HFFc6 (cell line): ENCODE data around the gene TELO2. TPM values are rescaled to one million over a fixed set of nuclear protein-coding genes. Genes with fewer than 3 reads are reported as not detected.

Experiments used
- DNase-seq: peaks from one replicate; pipeline ENCODE4 v3.0.0-alpha.2; 2018
- H3K27ac Mint-ChIP-seq: 2 replicates; pipeline ENCODE4 v1.8.0; 2020; ENCODE audit warnings: mild to moderate bottlenecking, mixed read lengths
- H3K27me3 Mint-ChIP-seq: 2 replicates; pipeline ENCODE4 v1.8.0; 2021; ENCODE audit warnings: mild to moderate bottlenecking, moderate library complexity, mixed read lengths; ENCODE audit not compliant: insufficient read depth
- H3K36me3 Mint-ChIP-seq: 2 replicates; pipeline ENCODE4 v1.8.0; 2021; ENCODE audit warnings: low read depth, mixed read lengths
- H3K4me1 Mint-ChIP-seq: 2 replicates; pipeline ENCODE4 v1.8.0; 2020; ENCODE audit warnings: low read depth, mixed read lengths
- H3K4me3 Mint-ChIP-seq: 2 replicates; pipeline ENCODE4 v1.8.0; 2020; ENCODE audit warnings: mild to moderate bottlenecking, moderate library complexity, mixed read lengths
- H3K9me3 Mint-ChIP-seq: 2 replicates; pipeline ENCODE4 v1.8.0; 2020; ENCODE audit warnings: mild to moderate bottlenecking, mixed read lengths
- total RNA-seq, 6 experiments: library from RNA; stranded (reverse); fragmentation: NEBNext Ultra II Directional; extraction: Animal tissue kit (Norgen Biotek cat#: 25700); gene quantifications; 2 replicates in 1 of 6; 3 replicates in 5 of 6; pipeline ENCODE4 v1.2.3, GENCODE V29; 2021
- TF ChIP-seq, protein P1 (sequence below): fragments of 200-600 bp; sonication (generic); IDR thresholded peaks from 2 replicates; pipeline ENCODE4 v1.5.0; 2021; ENCODE audit warnings: antibody characterized with exemption, mild to moderate bottlenecking

Gene TELO2
- total RNA-seq, 6 experiments from 2014 or later, result 28.6 to 37.4 (median 34.8) TPM

DNA sequence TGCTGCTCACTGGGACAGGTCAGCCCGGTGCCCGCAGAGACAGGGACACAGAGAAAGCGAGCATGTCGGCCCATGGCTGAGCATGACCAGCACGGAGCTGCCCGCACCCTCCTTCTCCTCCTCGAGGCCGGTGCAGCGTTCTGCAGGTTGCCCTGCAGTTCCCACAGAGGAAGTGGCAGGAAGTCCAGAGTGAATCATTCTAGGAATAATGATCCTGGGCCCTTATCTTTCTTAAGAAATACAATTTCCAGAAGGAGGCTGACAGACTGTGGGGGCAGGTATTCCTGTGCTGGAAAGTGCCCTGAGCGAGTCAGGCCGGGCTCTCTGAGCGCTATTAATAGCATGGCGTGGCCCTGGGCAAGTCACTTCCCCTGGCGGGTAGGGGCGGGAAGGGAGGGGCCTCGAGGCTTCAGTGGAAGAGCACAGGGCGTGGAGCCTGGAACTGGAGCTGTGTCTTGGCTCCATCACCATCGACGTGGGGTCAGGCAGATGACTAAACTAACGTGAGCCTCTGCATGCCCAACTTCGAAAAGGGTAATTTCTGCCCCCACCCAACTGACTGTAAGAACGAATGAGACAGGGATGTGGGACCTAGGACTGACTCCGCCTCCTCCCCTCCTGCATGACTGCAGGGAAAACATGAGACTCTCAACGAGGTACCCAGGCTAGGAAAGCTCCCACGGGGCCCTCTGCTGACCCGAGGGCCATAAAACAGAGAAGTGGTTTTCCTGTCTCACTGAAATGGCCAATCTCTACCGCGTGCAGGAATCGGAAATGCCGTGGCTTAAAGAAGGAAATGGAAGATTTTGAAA lies 50.1 kb downstream of the TELO2 start:
- H3K4me1 Mint-ChIP-seq, result peaks cover 23% of the 10 kb centered on the region
- peaks cover 2% of the 10 kb centered on the region; the same call in 1 of the 2 replicates for H3K27me3 Mint-ChIP-seq
- peak; percentile 86 for DNase-seq
- peaks cover 10% of the 10 kb centered on the region for H3K36me3 Mint-ChIP-seq
- H3K27ac Mint-ChIP-seq, result peak overlapping the region; percentile 86
- peak overlapping the region; percentile 69 for H3K4me3 Mint-ChIP-seq
- no peaks in the 10 kb centered on the region for H3K9me3 Mint-ChIP-seq
- TF ChIP-seq, protein P1, sequence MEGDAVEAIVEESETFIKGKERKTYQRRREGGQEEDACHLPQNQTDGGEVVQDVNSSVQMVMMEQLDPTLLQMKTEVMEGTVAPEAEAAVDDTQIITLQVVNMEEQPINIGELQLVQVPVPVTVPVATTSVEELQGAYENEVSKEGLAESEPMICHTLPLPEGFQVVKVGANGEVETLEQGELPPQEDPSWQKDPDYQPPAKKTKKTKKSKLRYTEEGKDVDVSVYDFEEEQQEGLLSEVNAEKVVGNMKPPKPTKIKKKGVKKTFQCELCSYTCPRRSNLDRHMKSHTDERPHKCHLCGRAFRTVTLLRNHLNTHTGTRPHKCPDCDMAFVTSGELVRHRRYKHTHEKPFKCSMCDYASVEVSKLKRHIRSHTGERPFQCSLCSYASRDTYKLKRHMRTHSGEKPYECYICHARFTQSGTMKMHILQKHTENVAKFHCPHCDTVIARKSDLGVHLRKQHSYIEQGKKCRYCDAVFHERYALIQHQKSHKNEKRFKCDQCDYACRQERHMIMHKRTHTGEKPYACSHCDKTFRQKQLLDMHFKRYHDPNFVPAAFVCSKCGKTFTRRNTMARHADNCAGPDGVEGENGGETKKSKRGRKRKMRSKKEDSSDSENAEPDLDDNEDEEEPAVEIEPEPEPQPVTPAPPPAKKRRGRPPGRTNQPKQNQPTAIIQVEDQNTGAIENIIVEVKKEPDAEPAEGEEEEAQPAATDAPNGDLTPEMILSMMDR, result peak; percentile 12; the same call in 1 of the 2 replicates

DNA sequence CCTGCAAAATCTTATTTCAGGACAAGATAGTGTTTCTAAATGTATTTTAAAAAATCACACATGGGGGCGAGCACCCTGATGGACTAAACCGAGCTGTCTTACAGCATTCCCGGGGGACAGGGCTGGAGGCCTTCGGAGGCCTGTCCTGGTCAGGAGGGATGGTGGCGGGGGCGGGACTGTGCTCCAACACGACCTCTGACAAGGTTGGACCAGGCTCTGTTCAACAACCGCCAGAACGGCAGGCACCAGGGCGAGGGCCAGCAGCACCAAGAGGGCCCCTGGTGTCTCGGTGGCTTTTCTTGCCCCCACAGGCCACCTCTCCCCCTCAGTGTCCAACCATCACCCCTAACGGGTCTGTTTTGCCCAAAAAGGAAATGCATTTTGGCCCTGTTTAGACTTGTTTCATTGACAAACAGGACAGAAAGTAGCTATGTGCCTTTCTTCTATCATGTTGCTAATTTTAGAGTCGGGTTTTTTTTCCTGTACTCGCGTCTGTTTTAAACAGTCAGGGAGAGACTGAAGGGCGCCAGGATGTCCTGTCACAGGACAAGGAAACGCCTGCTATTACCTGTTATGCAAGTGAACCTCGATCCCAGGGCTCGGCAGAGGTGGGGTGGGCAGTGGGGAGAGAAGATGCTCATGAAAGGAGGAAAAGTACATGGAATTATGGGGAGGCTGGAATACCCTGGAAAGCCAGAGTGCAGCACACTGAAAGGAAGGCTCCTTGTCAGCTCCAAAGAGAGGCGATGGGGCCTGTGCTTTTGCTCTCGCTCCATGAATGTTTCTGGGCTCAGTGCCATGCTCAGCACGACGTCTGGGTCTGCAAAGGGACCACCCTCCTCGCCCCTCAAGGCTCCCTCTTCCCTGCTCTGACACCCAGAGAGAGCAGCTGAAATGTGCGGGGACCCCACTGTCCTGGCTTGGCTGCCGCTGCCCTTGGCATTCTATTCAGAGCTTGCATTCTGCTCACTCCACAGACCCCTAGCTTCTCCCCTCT lies 52.2 kb downstream of the TELO2 start:
- TF ChIP-seq, protein P1, result no peak
- Mint-ChIP-seq H3K9me3 (no peaks in the 10 kb centered on the region), H3K4me3 (no peak overlapping the region), H3K4me1 (peaks cover 25% of the 10 kb centered on the region), H3K27me3 (peaks cover 1% of the 10 kb centered on the region; the same call in 1 of the 2 replicates), H3K27ac (peak overlapping the region; percentile 48), H3K36me3 (peaks cover 18% of the 10 kb centered on the region)
- no peak for DNase-seq

DNA sequence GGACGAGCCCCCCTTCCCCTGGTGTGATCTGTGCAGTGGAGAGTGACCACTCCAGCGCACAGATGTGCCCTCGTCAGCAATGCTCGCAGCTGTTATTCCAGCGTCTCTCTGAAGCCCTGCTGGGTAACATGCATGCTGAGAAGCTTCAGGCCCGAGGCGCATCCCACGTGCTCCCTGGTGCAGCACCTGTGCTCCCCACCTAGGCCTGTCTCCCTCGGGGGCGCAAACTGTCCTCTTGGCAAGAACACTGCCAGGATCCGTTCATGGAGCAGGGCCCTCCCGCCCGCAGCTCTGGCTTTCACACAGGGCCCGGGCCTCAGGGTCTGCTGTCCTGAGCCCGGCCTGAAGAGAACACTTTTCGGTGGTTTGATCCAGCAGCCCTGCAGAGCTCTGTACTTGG lies 53.3 kb downstream of the TELO2 start:
- Mint-ChIP-seq H3K4me3 (no peak overlapping the region), H3K36me3 (peaks cover 18% of the 10 kb centered on the region), H3K27ac (no peak overlapping the region), H3K27me3 (peaks cover 1% of the 10 kb centered on the region; the same call in 1 of the 2 replicates), H3K4me1 (peaks cover 25% of the 10 kb centered on the region), H3K9me3 (no peaks in the 10 kb centered on the region)
- TF ChIP-seq, protein P1, result no peak
- no peak for DNase-seq

DNA sequence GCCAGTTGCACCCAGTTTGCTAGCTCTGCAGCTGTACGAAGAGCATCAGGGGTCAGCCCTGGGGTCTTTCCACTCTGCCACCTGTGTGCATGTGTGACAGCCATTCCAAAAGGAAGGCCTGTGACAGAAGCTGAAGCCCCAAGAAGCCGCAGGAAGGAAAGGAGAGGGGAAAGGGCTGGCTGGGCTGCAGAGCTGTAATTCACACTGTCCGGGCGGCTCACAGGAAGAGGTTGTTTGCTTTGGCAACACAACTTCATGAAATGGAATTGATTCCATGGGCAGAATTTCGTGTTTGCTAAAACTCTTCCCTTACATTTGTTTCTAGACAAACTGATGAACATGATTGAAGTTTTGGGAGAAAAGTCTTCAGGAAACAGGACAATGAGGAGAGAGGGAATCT lies 55.1 kb downstream of the TELO2 start:
- H3K9me3 Mint-ChIP-seq, result no peaks in the 10 kb centered on the region
- no peak for DNase-seq
- H3K4me3 Mint-ChIP-seq, result no peak overlapping the region
- TF ChIP-seq, protein P1, result no peak
- H3K4me1 Mint-ChIP-seq, result peaks cover 14% of the 10 kb centered on the region
- peaks cover 14% of the 10 kb centered on the region for H3K36me3 Mint-ChIP-seq
- H3K27me3 Mint-ChIP-seq, result peaks cover 4% of the 10 kb centered on the region
- H3K27ac Mint-ChIP-seq, result peak overlapping the region; percentile 16; the same call in 1 of the 2 replicates

DNA sequence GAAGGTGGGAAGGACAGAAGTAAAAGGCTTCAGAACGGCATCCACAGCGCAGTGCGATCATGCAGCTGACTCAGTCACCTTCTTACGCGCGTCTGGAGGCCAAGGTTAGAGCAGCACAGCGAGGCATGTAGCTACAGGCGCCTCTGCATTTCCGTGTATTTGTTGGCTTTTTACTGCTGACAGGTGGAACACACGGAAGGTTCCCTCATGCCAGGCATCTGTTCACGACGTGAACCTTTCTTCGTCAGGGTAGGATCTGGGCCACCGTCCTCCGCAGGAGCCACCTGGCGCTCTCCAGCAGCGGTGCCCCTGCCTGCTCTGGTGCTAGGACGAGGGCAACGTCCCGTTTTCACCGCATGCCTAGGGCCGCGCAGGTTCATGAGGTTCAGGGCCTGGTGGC lies 55.6 kb downstream of the TELO2 start:
- no peak for DNase-seq
- TF ChIP-seq, protein P1, result no peak
- Mint-ChIP-seq H3K36me3 (peaks cover 10% of the 10 kb centered on the region), H3K4me3 (no peak overlapping the region), H3K9me3 (no peaks in the 10 kb centered on the region), H3K4me1 (peaks cover 9% of the 10 kb centered on the region), H3K27me3 (peaks cover 4% of the 10 kb centered on the region), H3K27ac (no peak overlapping the region)
